Naive B cell (primary cell): ENCODE results near the gene ENO2. TPM values are rescaled to one million over a fixed set of nuclear protein-coding genes. Genes with fewer than 3 reads are reported as not detected.

ENCODE experiments used
- ATAC-seq, 2 donors: fragments of 150-1000 bp; cut with Tn5 transposase; 2 replicates each; pipeline ENCODE4 v1.10.0; 2021; ENCODE audit warnings: low read depth in 2 of 2, mild to moderate bottlenecking in 2 of 2, moderate library complexity in 2 of 2
- DNase-seq: peaks from one replicate; pipeline ENCODE4 v3.0.0; 2022
- H3K27ac Mint-ChIP-seq, 6 donors: one replicate each; pipeline ENCODE4 v1.8.0; 2020 to 2022; ENCODE audit warnings: mild to moderate bottlenecking in 6 of 6, mixed read lengths in 6 of 6, moderate library complexity in 5 of 6, inconsistent platforms in 2 of 6
- H3K27me3 Mint-ChIP-seq, 3 donors: one replicate each; pipeline ENCODE4 v1.8.0; 2021 to 2022; ENCODE audit warnings: mixed read lengths in 3 of 3, mild to moderate bottlenecking in 1 of 3
- H3K36me3 Mint-ChIP-seq, 2 donors: one replicate each; pipeline ENCODE4 v1.8.0; 2020 to 2022; ENCODE audit warnings: mixed read lengths in 2 of 2, inconsistent platforms in 1 of 2, mild to moderate bottlenecking in 1 of 2
- H3K4me1 Mint-ChIP-seq, 3 donors: one replicate each; pipeline ENCODE4 v1.8.0; 2020 to 2022; ENCODE audit warnings: mixed read lengths in 3 of 3, inconsistent platforms in 1 of 3, mild to moderate bottlenecking in 1 of 3, moderate library complexity in 1 of 3
- H3K4me3 Mint-ChIP-seq, 8 donors: one replicate each; pipeline ENCODE4 v1.8.0; 2020 to 2022; ENCODE audit warnings: mild to moderate bottlenecking in 8 of 8, mixed read lengths in 8 of 8, moderate library complexity in 8 of 8, inconsistent platforms in 2 of 8
- H3K9me3 Mint-ChIP-seq, 7 donors: one replicate each; pipeline ENCODE4 v1.8.0; 2020 to 2022; ENCODE audit warnings: mixed read lengths in 7 of 7, mild to moderate bottlenecking in 5 of 7, inconsistent platforms in 2 of 7, moderate library complexity in 1 of 7
- polyA plus RNA-seq, 6 donors: library from polyadenylated mRNA; unstranded; fragments of 300-500 nt; fragmentation: Illumina TruSeq; gene quantifications; one replicate each; pipeline ENCODE4 v1.2.3, GENCODE V29; 2021; ENCODE audit warnings: low read depth in 6 of 6

ENO2 gene
- polyA plus RNA-seq, 6 donors from 2014 or later, result 3.8 to 8.4 (median 5.9) TPM

- Mint-ChIP-seq H3K36me3 (no peaks in the 10 kb centered on the region), H3K4me3 (peak overlapping the region; percentile 72 to 98 (median 96)), H3K9me3 (no peaks in the 10 kb centered on the region), H3K4me1 (peaks cover 69 to 90% (median 88%) of the 10 kb centered on the region in 3 donors), H3K27ac (peak overlapping the region; percentile 57 to 98 (median 95)), H3K27me3 (no peaks in the 10 kb centered on the region)
- ATAC-seq (peak; percentile 23 to 24), DNase-seq (peak; percentile 81)
Measured at GRCh38 chr12:6946033-6946919, 31.9 kb downstream of the ENO2 start.

GRCh38 chr12:6946920-6947374 is 32.6 kb downstream of the ENO2 start:
- H3K27ac Mint-ChIP-seq, result peak overlapping the region; percentile 57 to 98 (median 95)
- H3K4me3 Mint-ChIP-seq, result peak overlapping the region; percentile 72 to 98 (median 96)
- ATAC-seq (no peak), DNase-seq (no peak)
- no peaks in the 10 kb centered on the region for H3K9me3 Mint-ChIP-seq
- peaks cover 69 to 89% (median 88%) of the 10 kb centered on the region in 3 donors for H3K4me1 Mint-ChIP-seq
- H3K36me3 Mint-ChIP-seq, result peaks cover 0 to 5% of the 10 kb centered on the region in 2 donors
- H3K27me3 Mint-ChIP-seq, result no peaks in the 10 kb centered on the region

GRCh38 chr12:6947615-6948014 is 33.2 kb downstream of the ENO2 start:
- peaks cover 4 to 11% of the 10 kb centered on the region in 2 donors for H3K36me3 Mint-ChIP-seq
- peak overlapping the region; percentile 53 to 98 (median 96) for H3K27ac Mint-ChIP-seq
- no peak for DNase-seq
- peaks cover 66 to 83% (median 82%) of the 10 kb centered on the region in 3 donors for H3K4me1 Mint-ChIP-seq
- no peaks in the 10 kb centered on the region for H3K27me3 Mint-ChIP-seq
- H3K4me3 Mint-ChIP-seq, result peak overlapping the region; percentile 72 to 98 (median 86)
- no peaks in the 10 kb centered on the region for H3K9me3 Mint-ChIP-seq
- no peak for ATAC-seq

- ATAC-seq, result peak; percentile 3 to 4
- Mint-ChIP-seq H3K27ac (peak overlapping the region; percentile 93 to 99 (median 96)), H3K36me3 (peaks cover 10 to 26% of the 10 kb centered on the region in 2 donors), H3K27me3 (no peaks in the 10 kb centered on the region), H3K4me3 (peak overlapping the region; percentile 79 to 98 (median 90)), H3K4me1 (peaks cover 67 to 77% (median 75%) of the 10 kb centered on the region in 3 donors), H3K9me3 (no peaks in the 10 kb centered on the region)
- peak; percentile 51 for DNase-seq
Measured at GRCh38 chr12:6948873-6949594, 34.7 kb downstream of the ENO2 start.

GRCh38 chr12:6950401-6950801 is 36.0 kb downstream of the ENO2 start:
- H3K4me3 Mint-ChIP-seq, result peak overlapping the region; percentile 90 to 99 (median 98)
- no peak for ATAC-seq

GRCh38 chr12:6950811-6951540 is 36.6 kb downstream of the ENO2 start, which contains the start of gene PTPN6:
Gene PTPN6 (plus strand): TSS chr12:6951356. CDS start chr12:6951513, 157 bp downstream.
- H3K4me3 Mint-ChIP-seq, result peak within 1 kb of the TSS; percentile 90 to 99 (median 98)
- peak; percentile 70 to 72 for ATAC-seq
- peak within 1 kb of the TSS; percentile 71 to 98 (median 96) for H3K27ac Mint-ChIP-seq
- peaks cover 10 to 41% of the 10 kb centered on the region in 2 donors for H3K36me3 Mint-ChIP-seq
- H3K27me3 Mint-ChIP-seq, result no peaks in the 10 kb centered on the region
- no peaks in the 10 kb centered on the region for H3K9me3 Mint-ChIP-seq
- H3K4me1 Mint-ChIP-seq, result peaks cover 74 to 80% (median 75%) of the 10 kb centered on the region in 3 donors
- DNase-seq, result peak; percentile 90

More at GRCh38 chr12:6950401-6950801, 36.0 kb downstream of the ENO2 start:
- Mint-ChIP-seq H3K27ac (peak overlapping the region in 5 of 6 donors; percentile 95 to 98 (median 96)), H3K9me3 (no peaks in the 10 kb centered on the region), H3K36me3 (peaks cover 10 to 36% of the 10 kb centered on the region in 2 donors), H3K27me3 (no peaks in the 10 kb centered on the region), H3K4me1 (peaks cover 73 to 80% (median 74%) of the 10 kb centered on the region in 3 donors)
- no peak for DNase-seq

- H3K27ac Mint-ChIP-seq, result peak overlapping the region; percentile 39 to 98 (median 89)
- H3K27me3 Mint-ChIP-seq, result no peaks in the 10 kb centered on the region
- H3K9me3 Mint-ChIP-seq, result no peaks in the 10 kb centered on the region
- no peak for ATAC-seq
- peak overlapping the region; percentile 90 to 99 (median 98) for H3K4me3 Mint-ChIP-seq
- H3K36me3 Mint-ChIP-seq, result peaks cover 10 to 48% of the 10 kb centered on the region in 2 donors
- H3K4me1 Mint-ChIP-seq, result peaks cover 74 to 80% (median 75%) of the 10 kb centered on the region in 3 donors
- DNase-seq, result no peak
Measured at GRCh38 chr12:6951551-6952120, 37.3 kb downstream of the ENO2 start.

GRCh38 chr12:6952121-6952862 is 37.9 kb downstream of the ENO2 start:
- Mint-ChIP-seq H3K4me3 (peak overlapping the region; percentile 90 to 99 (median 98)), H3K9me3 (no peaks in the 10 kb centered on the region), H3K27ac (peak overlapping the region; percentile 71 to 98 (median 98)), H3K4me1 (peaks cover 74 to 80% (median 76%) of the 10 kb centered on the region in 3 donors), H3K36me3 (peaks cover 10 to 55% of the 10 kb centered on the region in 2 donors), H3K27me3 (no peaks in the 10 kb centered on the region)
- no peak for ATAC-seq
- DNase-seq, result no peak

- peaks cover 10 to 56% of the 10 kb centered on the region in 2 donors for H3K36me3 Mint-ChIP-seq
- peaks cover 70 to 80% (median 73%) of the 10 kb centered on the region in 3 donors for H3K4me1 Mint-ChIP-seq
- no peaks in the 10 kb centered on the region for H3K9me3 Mint-ChIP-seq
- no peaks in the 10 kb centered on the region for H3K27me3 Mint-ChIP-seq
- peak overlapping the region; percentile 90 to 99 (median 98) for H3K4me3 Mint-ChIP-seq
- ATAC-seq, result no peak
- peak overlapping the region; percentile 53 to 98 (median 98) for H3K27ac Mint-ChIP-seq
- no peak for DNase-seq
Measured at GRCh38 chr12:6952863-6953441, 38.6 kb downstream of the ENO2 start.

- no peaks in the 10 kb centered on the region for H3K27me3 Mint-ChIP-seq
- peak; percentile 83 for DNase-seq
- peaks cover 71 to 80% (median 73%) of the 10 kb centered on the region in 3 donors for H3K4me1 Mint-ChIP-seq
- no peaks in the 10 kb centered on the region for H3K9me3 Mint-ChIP-seq
- H3K36me3 Mint-ChIP-seq, result peaks cover 17 to 62% of the 10 kb centered on the region in 2 donors
- H3K27ac Mint-ChIP-seq, result peak overlapping the region; percentile 92 to 98 (median 98)
- ATAC-seq, result peak; percentile 50 to 57
- peak overlapping the region; percentile 90 to 99 (median 98) for H3K4me3 Mint-ChIP-seq
Measured at GRCh38 chr12:6953442-6954315, 39.3 kb downstream of the ENO2 start.
